ENCODE measurements around the gene IMPDH1.
A peak's percentile ranks its signal among the peaks of the same experiment; 100 is the strongest.
"Not testable (repeated sequence)": the region's sequence is repeated elsewhere in the genome, so short reads cannot be mapped to it uniquely, and the experiment has no call there.

IMPDH1 gene

DNA sequence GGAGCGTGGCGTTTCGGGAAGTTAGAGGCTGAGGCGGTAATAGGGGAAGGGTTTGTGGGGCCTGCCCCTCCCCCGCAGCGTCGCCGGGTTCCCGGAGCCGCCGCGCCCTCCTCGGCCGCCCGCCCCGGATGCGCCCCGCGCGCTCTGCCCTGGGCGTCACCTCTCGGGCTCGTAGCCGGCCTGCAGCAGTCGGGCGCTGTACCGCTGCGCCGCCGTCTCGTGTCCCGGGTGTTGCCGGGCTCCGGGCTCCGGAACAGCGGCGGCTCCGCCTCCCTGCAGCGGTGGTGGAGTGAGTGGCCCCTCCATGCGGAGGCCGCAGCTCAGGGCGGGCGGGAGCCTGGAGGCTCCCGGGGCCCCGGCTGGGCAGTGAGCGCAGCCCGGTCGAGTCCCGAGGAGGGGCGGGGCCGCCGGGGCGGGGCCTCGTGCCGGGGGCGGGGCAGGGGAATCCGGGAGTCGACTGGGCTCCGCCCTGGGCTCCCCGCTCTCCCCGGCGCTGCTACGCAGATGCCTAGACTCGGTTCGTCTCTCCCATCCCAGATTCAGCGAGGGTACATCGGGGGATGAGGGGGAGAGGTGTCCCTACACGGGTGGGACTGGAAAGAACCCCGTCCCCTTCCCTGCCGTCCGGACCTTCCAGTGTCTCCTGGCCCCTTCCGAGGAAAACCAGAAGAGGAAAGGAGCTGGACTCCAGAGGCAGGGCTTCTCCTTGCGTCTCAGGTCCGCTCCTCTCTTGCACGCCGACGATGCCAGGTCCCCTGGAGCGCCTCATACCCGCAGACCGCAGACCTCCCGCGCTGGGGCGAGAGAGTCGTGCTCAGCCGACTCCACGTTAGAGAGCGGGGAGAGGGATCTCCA lies at the start of gene IMPDH1:
Gene IMPDH1 (minus strand): TSS at position 387 of the 855 bp plus-strand sequence. CDS start 81 bp downstream, at position 306.
- peak; percentile 89 to 94 for DNase-seq

DNA sequence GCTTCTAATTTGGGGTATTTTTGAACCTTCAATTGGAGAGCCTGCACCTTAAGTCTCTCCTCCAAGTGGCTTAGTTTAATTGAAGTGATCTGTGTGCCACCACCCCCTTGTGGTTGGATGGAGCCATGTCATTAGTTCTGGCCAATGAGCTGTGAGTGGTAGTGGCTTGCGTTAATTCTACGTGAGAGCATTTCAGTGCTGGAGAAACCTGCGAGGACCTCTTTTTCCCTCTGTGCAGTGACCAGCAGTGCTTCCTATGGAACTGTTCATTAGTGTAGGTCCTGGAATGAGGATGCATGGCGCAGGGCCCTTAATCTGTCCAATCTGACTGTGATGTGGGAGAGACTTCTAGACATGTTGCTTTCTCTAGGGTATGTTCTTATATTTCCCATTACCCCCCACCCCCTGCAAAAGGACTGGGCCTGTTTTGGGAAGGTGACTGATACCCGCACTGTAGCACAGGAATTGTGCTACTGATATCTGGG lies 49.7 kb upstream of the IMPDH1 start:
- peak; percentile 51 to 67 for DNase-seq

DNA sequence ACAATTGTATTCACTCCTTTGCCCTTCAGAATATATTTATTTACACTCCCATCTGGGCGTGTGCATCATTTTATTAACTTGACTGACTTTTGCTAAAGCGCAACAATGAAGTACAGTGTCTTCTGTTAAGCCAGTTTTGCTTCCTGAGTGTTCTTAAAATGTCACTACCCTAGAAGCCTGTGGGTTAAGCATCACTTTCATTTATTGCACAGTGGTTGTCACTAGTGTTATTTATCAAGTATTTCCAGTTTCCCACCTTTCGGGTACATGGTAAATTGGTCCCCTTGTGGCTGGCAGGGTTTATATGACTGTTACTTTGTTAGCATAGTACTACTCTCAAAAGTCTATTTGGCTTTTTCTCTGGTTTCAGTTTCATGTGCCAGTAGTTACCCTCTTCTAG lies 49.2 kb upstream of the IMPDH1 start:
- DNase-seq: peak; percentile 35 to 38

- not testable (repeated sequence) for DNase-seq
Observed at GRCh38 chr7:128457385-128457784, 47.6 kb upstream of the IMPDH1 start.

- DNase-seq: no peak
Observed at GRCh38 chr7:128456255-128456725, 46.5 kb upstream of the IMPDH1 start.

- DNase-seq: peak; percentile 95 to 96
Observed at GRCh38 chr7:128455543-128456254, 45.9 kb upstream of the IMPDH1 start, which contains the start of gene HILPDA. Gene HILPDA, plus strand, starts transcription at chr7:128455878. Its CDS starts 1,391 bp downstream, at chr7:128457269.

- no peak for DNase-seq
Observed at GRCh38 chr7:128454808-128455542, 45.2 kb upstream of the IMPDH1 start.

- no peak for DNase-seq
Observed at GRCh38 chr7:128453836-128454804, 44.3 kb upstream of the IMPDH1 start.

GRCh38 chr7:128452552-128452951 lies 42.8 kb upstream of the IMPDH1 start:
- no peak for DNase-seq

DNA sequence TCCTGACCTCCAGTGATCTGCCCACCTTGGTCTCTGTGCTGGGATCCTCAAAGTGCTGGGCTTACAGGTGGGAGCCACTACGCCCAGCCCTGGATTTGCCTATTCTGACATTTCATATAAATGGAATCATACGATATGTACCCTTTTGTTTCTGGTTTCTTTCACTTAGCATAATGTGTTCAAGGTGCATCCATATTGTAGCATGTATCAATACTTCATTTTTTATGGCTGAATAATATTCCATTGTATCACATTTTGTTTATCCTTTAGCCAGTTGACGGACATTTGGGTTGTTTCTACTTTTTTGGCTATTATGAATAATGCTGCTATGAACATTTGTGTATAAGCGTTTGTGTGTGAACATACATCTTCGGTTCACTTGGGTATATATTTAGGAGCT lies 41.1 kb upstream of the IMPDH1 start:
- DNase-seq: no peak

DNA sequence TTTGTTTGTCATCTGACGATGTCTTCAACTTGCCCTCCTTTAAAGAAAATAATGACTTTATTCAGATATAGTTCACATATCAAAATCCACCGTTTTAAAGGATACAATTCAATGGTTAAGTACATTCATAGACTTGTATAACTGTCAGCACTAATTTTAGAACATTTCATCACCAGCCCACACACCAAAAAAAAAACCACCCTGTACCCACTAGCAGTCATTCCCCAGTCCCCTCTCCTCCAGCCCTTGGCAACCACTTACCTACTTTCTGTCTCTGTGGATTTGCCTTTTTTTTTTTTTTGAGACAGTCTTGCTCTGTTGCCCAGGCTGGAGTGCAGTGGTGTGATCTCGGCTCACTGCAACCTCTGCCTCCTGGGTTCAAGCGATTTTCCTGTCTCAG lies 40.6 kb upstream of the IMPDH1 start:
- no peak for DNase-seq

GRCh38 chr7:128448751-128449302 lies 39.0 kb upstream of the IMPDH1 start:
- no peak for DNase-seq

GRCh38 chr7:128447941-128448564 lies 38.3 kb upstream of the IMPDH1 start:
- no peak for DNase-seq

DNA sequence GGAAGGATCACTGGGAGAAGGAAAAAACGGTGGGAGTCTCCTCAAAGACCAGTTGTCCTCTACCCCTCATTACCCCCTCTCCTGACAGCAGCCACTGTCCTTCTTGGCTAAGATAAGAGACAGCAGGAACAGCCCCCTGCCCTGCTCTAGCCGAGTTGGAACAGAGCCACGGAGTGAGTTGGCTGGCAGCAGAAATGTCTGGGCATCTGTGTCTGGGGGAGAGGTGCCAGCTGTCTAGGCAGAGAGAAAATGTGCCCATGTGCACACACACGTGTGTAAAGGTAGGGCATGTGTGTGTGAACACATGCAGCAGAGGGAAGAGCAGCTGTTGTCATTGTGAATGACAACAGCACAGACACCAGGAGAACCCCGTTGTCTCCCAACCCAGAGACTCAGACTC lies 36.5 kb upstream of the IMPDH1 start:
- DNase-seq: no peak

- DNase-seq: no peak
Observed at GRCh38 chr7:128443831-128444600, 34.2 kb upstream of the IMPDH1 start.

- DNase-seq: no peak
Observed at GRCh38 chr7:128442356-128442755, 32.6 kb upstream of the IMPDH1 start.

GRCh38 chr7:128437426-128438332 lies 27.9 kb upstream of the IMPDH1 start:
- DNase-seq: no peak

GRCh38 chr7:128435327-128435686 lies 25.5 kb upstream of the IMPDH1 start:
- no peak for DNase-seq

Data from stimulated activated CD4-positive, alpha-beta T cell treated with anti-CD3 and anti-CD28 coated beads, Interleukin-2, amount 100 ng/mL, for 24 hours (primary cell).